Breast epithelium (tissue), 3 donors: Measurements from ENCODE around the gene FTCDNL1.

Source experiments
- CTCF ChIP-seq, 3 donors: fragments of 450-650 bp; IDR thresholded peaks; one replicate each; pipeline ENCODE4 v1.5.1; 2016 to 2017; ENCODE audit warnings: antibody characterized with exemption in 3 of 3, mild to moderate bottlenecking in 3 of 3, moderate library complexity in 3 of 3
- POLR2AphosphoS5 ChIP-seq, 3 donors: sonication (generic); formaldehyde crosslinking; IDR thresholded peaks; one replicate each; pipeline ENCODE4 v1.6.1; 2017; ENCODE audit warnings: antibody characterized with exemption in 3 of 3

GRCh38 chr2:199818754-199819153 is 32.2 kb downstream of the FTCDNL1 start:
- TF ChIP-seq CTCF (IDR thresholded peaks at IDR 0.05) (no peak), POLR2AphosphoS5 (IDR thresholded peaks at IDR 0.05) (no peak)
